HepG2 (cell line): ENCODE measurements around the gene TMEM87A. TPM values are rescaled to one million over a fixed set of nuclear protein-coding genes. Genes with fewer than 3 reads are reported as not detected.

Experiments used
- AGO2 ChIP-seq: fragments of 200-400 bp; formaldehyde crosslinking; optimal IDR thresholded peaks from 2 replicates; pipeline ENCODE3; 2017; ENCODE audit warnings: mild to moderate bottlenecking, low read depth, low read length, moderate library complexity
- AHDC1 ChIP-seq: sonication (generic); formaldehyde crosslinking; IDR thresholded peaks from 2 replicates; pipeline ENCODE4 v1.5.1; 2020; ENCODE audit warnings: mild to moderate bottlenecking, missing genetic modification reagents, borderline replicate concordance
- AKNA ChIP-seq: sonication (generic); formaldehyde crosslinking; IDR thresholded peaks from 2 replicates; pipeline ENCODE4 v1.4.0; 2020; ENCODE audit warnings: missing genetic modification reagents, borderline replicate concordance
- CEBPZ ChIP-seq: IDR thresholded peaks from 2 replicates; pipeline ENCODE4 v1.6.1; 2012; ENCODE audit warnings: low read length, improper control_type of control experiment
- RNF219 ChIP-seq: sonication (generic); formaldehyde crosslinking; IDR thresholded peaks from 2 replicates; pipeline ENCODE4 v1.5.0; 2020; ENCODE audit warnings: mild to moderate bottlenecking, missing genetic modification reagents
- THRA ChIP-seq: sonication (generic); formaldehyde crosslinking; IDR thresholded peaks from 2 replicates; pipeline ENCODE4 v1.4.0; 2020; ENCODE audit warnings: missing genetic modification reagents, borderline replicate concordance
- ZNF484 ChIP-seq: sonication (generic); formaldehyde crosslinking; IDR thresholded peaks from 2 replicates; pipeline ENCODE4 v1.5.1; 2020; ENCODE audit warnings: mild to moderate bottlenecking, low read depth, missing genetic modification reagents, borderline replicate concordance
- polyA plus RNA-seq, 8 experiments: library from polyadenylated mRNA; depleted of rRNA in 3 of 8; stranded (reverse) in 7 of 8; unstranded in 1 of 8; fragments of >200 nt; fragmentation: Illumina TruSeq in 4 of 8; extraction: Trizol in 4 of 8; gene quantifications; 2 replicates each; pipeline versions ENCODE4 v1.2.1 to v1.2.3, GENCODE V29; 2011 to 2016; ENCODE audit warnings: low read depth in 4 of 8, missing spikeins in 1 of 8, mixed read lengths in 1 of 8; ENCODE audit not compliant: insufficient read depth in 1 of 8
- total RNA-seq, 5 experiments: library from RNA; depleted of rRNA; stranded (reverse); fragments of >200 nt; fragmentation: Illumina TruSeq; extraction: Trizol; gene quantifications; 2 replicates each; pipeline ENCODE4 v1.2.3, GENCODE V29; 2016; ENCODE audit warnings: low read depth in 1 of 5

The TMEM87A gene
- total and polyA plus RNA-seq, 2 of the 13 experiments (the other 11 are each of a cell fraction or from before 2014, with no cell fraction given) = 20.2 to 42.8 TPM

- TF ChIP-seq AHDC1 (CRISPR knock-in tag) (no peak; the same call in 1 of the 2 replicates), THRA (CRISPR knock-in tag) (peak; percentile 8; the same call in 1 of the 2 replicates), AGO2 (peak; percentile 32), ZNF484 (CRISPR knock-in tag) (peak; percentile 49; the same call in 1 of the 2 replicates), AKNA (0 out of 2 replicates have a peak, but pooled peaks have one; percentile 22), CEBPZ (no peak), RNF219 (CRISPR knock-in tag) (no peak)
Measured at GRCh38 chr15:42272939-42273899, at the start of gene TMEM87A, which contains the start of gene GANC (continued).
